ENCODE data around the gene ZNF219. TPM values are rescaled to one million over a fixed set of nuclear protein-coding genes. Genes with fewer than 3 reads are reported as not detected.

ZNF219 gene
- total RNA-seq, 4 donors from 2014 or later = 68.4 to 135 (median 94.5) TPM

- no peaks in the 10 kb centered on the region for H3K27me3 ChIP-seq
- no peaks in the 10 kb centered on the region for H3K36me3 ChIP-seq
- TF ChIP-seq POLR2AphosphoS5 (IDR thresholded peaks at IDR 0.05) = no peak
- TF ChIP-seq, protein P1, sequence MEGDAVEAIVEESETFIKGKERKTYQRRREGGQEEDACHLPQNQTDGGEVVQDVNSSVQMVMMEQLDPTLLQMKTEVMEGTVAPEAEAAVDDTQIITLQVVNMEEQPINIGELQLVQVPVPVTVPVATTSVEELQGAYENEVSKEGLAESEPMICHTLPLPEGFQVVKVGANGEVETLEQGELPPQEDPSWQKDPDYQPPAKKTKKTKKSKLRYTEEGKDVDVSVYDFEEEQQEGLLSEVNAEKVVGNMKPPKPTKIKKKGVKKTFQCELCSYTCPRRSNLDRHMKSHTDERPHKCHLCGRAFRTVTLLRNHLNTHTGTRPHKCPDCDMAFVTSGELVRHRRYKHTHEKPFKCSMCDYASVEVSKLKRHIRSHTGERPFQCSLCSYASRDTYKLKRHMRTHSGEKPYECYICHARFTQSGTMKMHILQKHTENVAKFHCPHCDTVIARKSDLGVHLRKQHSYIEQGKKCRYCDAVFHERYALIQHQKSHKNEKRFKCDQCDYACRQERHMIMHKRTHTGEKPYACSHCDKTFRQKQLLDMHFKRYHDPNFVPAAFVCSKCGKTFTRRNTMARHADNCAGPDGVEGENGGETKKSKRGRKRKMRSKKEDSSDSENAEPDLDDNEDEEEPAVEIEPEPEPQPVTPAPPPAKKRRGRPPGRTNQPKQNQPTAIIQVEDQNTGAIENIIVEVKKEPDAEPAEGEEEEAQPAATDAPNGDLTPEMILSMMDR (IDR thresholded peaks at IDR 0.05) = no peak
- no peak for TF ChIP-seq EP300 (IDR thresholded peaks at IDR 0.05; ENCODE audit: low read depth)
- no peak for TF ChIP-seq POLR2A (IDR thresholded peaks at IDR 0.05)
- H3K4me3 ChIP-seq = no peak overlapping the region
- WGBS, 2 donors (ENCODE audit: low coverage in 1 of 2) = 82 to 87% methylated on average over 1 to 4 of the region's 4 CpGs
- no peak for DNase-seq
- intact Hi-C loops (cut with DNase I; ENCODE audit: low total_unique reads) (loop anchor here (5.0 kb wide), 1 partner anchor 96 kb away; no protein-coding TSS in a partner anchor), in situ Hi-C loops (cut with MboI; ENCODE audit: low pct_ligation_motif_present in 1 of 4, low pct_unique_long_range_greater_than_20kb in 1 of 4, low sequenced_read_pairs in 3 of 4) (no loop called here)
- H3K27ac ChIP-seq = no peak overlapping the region
- H3K9me3 ChIP-seq = no peaks in the 10 kb centered on the region
- peaks cover 20 to 29% (median 25%) of the 10 kb centered on the region in 4 donors for H3K4me1 ChIP-seq
Observed at GRCh38 chr14:21108791-21109190, 10.3 kb upstream of the ZNF219 start.

DNA sequence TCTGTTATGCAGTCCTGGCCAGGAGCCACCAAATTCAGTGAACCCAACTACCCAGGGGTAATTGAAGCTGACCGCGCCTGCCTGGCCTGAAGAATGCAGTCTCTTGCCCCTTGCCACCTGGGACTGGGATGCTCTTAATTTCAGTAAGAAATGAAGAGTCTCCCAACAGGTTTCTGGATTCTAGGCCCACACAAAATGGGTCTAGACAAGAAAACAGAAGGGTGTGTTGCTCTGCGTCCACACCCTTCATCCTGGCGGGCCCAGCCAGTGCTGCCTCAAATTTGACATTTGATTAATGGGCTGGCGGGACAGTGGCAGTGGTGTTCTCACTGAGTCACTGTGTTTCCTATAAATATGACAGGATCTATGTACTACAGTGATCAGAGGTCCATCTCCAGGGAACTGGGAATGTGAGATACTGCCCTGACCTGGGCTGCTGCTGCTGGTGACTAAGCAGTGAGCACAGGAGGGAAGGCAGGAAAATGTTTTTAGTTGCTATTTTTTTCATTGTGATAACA lies 8.9 kb upstream of the ZNF219 start:
- Histone ChIP-seq H3K36me3 (no peaks in the 10 kb centered on the region), H3K27me3 (no peaks in the 10 kb centered on the region), H3K27ac (peak overlapping the region; percentile 48 to 99 (median 96)), H3K9me3 (no peaks in the 10 kb centered on the region), H3K4me3 (no peak overlapping the region), H3K4me1 (peaks cover 30 to 41% (median 36%) of the 10 kb centered on the region in 4 donors)
- in situ Hi-C loops (cut with MboI; ENCODE audit: low pct_ligation_motif_present in 1 of 4, low pct_unique_long_range_greater_than_20kb in 1 of 4, low sequenced_read_pairs in 3 of 4) (no loop called here), intact Hi-C loops (cut with DNase I; ENCODE audit: low total_unique reads) (loop anchor here (5.0 kb wide), 1 partner anchor 95 kb away; no protein-coding TSS in a partner anchor)
- DNase-seq = no peak
- no peak for TF ChIP-seq POLR2AphosphoS5 (IDR thresholded peaks at IDR 0.05)
- no peak for TF ChIP-seq EP300 (IDR thresholded peaks at IDR 0.05; ENCODE audit: low read depth)
- TF ChIP-seq, protein P1 (IDR thresholded peaks at IDR 0.05) = no peak
- TF ChIP-seq POLR2A (IDR thresholded peaks at IDR 0.05) = no peak
- WGBS, 2 donors (ENCODE audit: low coverage in 1 of 2) = 34% methylated on average over 5 of the region's 5 CpGs; no CpG with 5 or more reads in 1 of the 2 donors

DNA sequence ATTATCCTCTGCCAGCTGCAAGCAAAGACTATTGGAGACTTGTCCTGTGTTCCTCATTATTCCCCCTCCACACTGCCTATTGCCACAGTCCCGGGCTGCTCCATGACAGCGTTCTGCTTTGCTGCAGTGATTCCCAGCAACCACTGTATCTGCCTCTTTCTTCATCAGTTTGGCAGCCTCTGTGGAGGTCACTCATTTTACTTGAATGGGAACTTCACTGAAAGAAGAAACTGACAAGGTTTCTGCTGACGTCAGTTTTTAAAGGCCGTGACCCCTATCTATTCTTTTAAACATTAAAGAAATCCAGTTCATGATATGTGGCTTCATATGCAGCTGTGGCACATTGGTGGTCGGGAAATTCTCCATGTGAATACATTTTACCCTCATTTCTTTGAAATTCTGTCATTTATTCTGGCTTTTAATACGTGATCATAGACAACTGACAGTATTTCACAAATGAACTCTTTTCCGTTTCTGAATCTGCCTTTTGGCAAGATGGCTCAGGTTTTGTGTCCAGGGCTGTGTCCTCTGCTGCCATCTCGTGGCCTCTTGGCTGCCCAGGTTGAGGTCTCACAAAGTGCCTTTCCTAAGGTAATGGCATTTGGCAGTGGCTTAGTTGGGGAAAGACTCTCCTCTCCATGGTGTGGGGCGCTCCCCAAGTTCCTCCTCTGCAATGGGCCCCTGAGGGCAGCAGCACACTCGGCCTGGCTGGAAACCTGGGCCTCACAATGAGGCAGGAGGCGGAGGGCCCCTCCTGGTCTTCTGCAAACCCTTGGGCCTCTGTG lies 8.2 kb upstream of the ZNF219 start:
- in situ Hi-C loops (cut with MboI; ENCODE audit: low pct_ligation_motif_present in 1 of 4, low pct_unique_long_range_greater_than_20kb in 1 of 4, low sequenced_read_pairs in 3 of 4) (no loop called here), intact Hi-C loops (cut with DNase I; ENCODE audit: low total_unique reads) (loop anchor here (5.0 kb wide), 1 partner anchor 94 kb away; no protein-coding TSS in a partner anchor)
- H3K4me1 ChIP-seq = peaks cover 30 to 47% (median 41%) of the 10 kb centered on the region in 4 donors
- H3K9me3 ChIP-seq = no peaks in the 10 kb centered on the region
- H3K27me3 ChIP-seq = no peaks in the 10 kb centered on the region
- 14 to 24% methylated on average over 5 to 11 of the region's 11 CpGs for WGBS, 2 donors (ENCODE audit: low coverage in 1 of 2)
- no peaks in the 10 kb centered on the region for H3K36me3 ChIP-seq
- DNase-seq = peak; percentile 88
- peak overlapping the region; percentile 48 to 99 (median 96) for H3K27ac ChIP-seq
- TF ChIP-seq POLR2AphosphoS5 (IDR thresholded peaks at IDR 0.05) = no peak
- TF ChIP-seq, protein P1 (IDR thresholded peaks at IDR 0.05) = peak; percentile 84 to 92 (median 87)
- H3K4me3 ChIP-seq = no peak overlapping the region

DNA sequence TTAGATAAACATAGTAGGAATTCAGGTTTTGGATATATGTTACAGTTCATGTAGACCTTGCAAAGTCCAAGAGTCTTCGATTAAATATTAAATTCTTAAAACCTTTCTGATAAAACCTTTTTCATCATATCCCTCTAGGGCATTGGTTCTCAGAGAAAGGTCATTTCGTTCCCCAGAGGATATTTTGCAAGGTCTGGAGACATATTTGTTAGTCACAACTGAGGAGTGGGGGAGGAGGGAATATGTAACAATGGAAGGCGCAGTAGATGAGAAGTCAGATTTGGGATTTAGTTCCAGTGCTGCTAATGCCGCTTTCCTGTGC lies 7.7 kb upstream of the ZNF219 start:
- H3K27ac ChIP-seq = peak overlapping the region; percentile 91 to 99 (median 96)
- H3K27me3 ChIP-seq = no peaks in the 10 kb centered on the region
- DNase-seq = no peak
- 71 to 96% methylated on average over 4 of the region's 4 CpGs for WGBS, 2 donors (ENCODE audit: low coverage in 1 of 2)
- intact Hi-C loops (cut with DNase I; ENCODE audit: low total_unique reads) = loop anchor here (5.0 kb wide), 1 partner anchor 94 kb away; no protein-coding TSS in a partner anchor
- in situ Hi-C loops (cut with MboI; ENCODE audit: low pct_ligation_motif_present in 1 of 4, low pct_unique_long_range_greater_than_20kb in 1 of 4, low sequenced_read_pairs in 3 of 4) = no loop called here
- no peak overlapping the region for H3K4me3 ChIP-seq
- no peak for TF ChIP-seq EP300 (IDR thresholded peaks at IDR 0.05; ENCODE audit: low read depth)
- TF ChIP-seq, protein P1 (IDR thresholded peaks at IDR 0.05) = no peak
- no peak for TF ChIP-seq POLR2A (IDR thresholded peaks at IDR 0.05)
- no peak for TF ChIP-seq POLR2AphosphoS5 (IDR thresholded peaks at IDR 0.05)
- peaks cover 30 to 51% (median 44%) of the 10 kb centered on the region in 4 donors for H3K4me1 ChIP-seq
- H3K9me3 ChIP-seq = no peaks in the 10 kb centered on the region
- no peaks in the 10 kb centered on the region for H3K36me3 ChIP-seq
